Liver (tissue), 3 donors: Measurements from ENCODE around the gene RAB43.

ENCODE experiments used
- CTCF ChIP-seq: fragments of 150-350 bp; IDR thresholded peaks from 2 replicates; pipeline ENCODE4 v1.5.1; 2017; ENCODE audit warnings: improper control_type of control experiment, low read depth, low read length; ENCODE audit not compliant: missing input control
- JUND ChIP-seq, 2 donors: IDR thresholded peaks; 2 replicates each; pipeline ENCODE4 v1.6.1; 2016; ENCODE audit warnings: antibody characterized with exemption in 2 of 2
- RAD21 ChIP-seq, 2 donors: IDR thresholded peaks; 2 replicates each; pipeline ENCODE4 v1.6.1; 2016; ENCODE audit warnings: antibody characterized with exemption in 2 of 2, mild to moderate bottlenecking in 2 of 2
- REST ChIP-seq: IDR thresholded peaks from 2 replicates; pipeline ENCODE4 v1.6.1; 2016; ENCODE audit warnings: antibody characterized with exemption, mild to moderate bottlenecking
- donor health status: healthy.
- donor health status: healthy.

GRCh38 chr3:129128357-129129155 is 7.0 kb upstream of the RAB43 start:
- TF ChIP-seq JUND (IDR thresholded peaks at IDR 0.05) (no peak), CTCF (no peak), RAD21 (IDR thresholded peaks at IDR 0.05) (no peak), REST (no peak)
